ENCODE measurements around the gene SNED1.

DNA sequence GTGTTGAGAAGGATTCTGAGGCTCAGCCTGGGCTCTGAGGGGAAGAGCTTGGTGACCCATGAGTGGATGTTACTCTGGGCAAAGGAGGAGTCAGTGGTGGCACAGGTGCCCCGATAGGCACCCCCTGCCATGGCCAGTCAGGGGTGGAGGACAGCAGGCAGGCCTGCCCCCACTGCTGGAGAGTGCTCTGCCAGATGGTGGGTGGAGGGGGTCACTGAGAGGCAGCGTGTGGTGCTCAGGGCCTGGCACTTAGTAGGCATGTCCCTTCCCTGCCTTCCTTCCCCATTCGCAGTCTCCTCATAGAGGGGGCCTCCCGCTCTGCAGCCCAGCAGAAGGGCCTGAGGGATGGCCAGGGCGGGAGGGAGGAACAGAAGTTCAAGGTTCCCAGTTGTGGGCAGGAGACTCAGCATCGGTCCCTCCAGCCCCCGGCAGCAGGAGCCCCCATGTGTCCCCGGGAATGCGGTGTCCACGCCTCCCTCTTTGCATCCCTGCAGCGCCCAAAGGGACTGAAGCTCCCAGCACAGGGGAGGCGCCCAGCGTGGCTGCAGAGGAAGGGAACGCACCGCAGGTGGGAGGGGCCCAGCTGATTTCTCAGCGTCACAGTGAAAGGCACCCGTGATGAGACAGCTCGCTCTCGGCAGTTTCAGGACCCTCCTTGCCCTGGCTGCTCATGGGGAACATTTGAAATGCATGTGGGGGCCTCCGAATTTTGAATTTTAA, 5.7 kb upstream of the SNED1 start:
- TF ChIP-seq EZH2phosphoT487 (IDR thresholded peaks at IDR 0.05; ENCODE audit: insufficient read depth, low read depth), result no peak
- TF ChIP-seq EZH2 (IDR thresholded peaks at IDR 0.05; ENCODE audit: insufficient read depth, poor library complexity, severe bottlenecking), result no peak

Measured in GM23248 (cell line).